ENCODE data around the gene FAM168A.

- no peak for TF ChIP-seq POLR2A (IDR thresholded peaks at IDR 0.05)
- TF ChIP-seq CTCF (IDR thresholded peaks at IDR 0.05), result no peak
- TF ChIP-seq POLR2AphosphoS5 (IDR thresholded peaks at IDR 0.05), result no peak
- TF ChIP-seq EP300 (IDR thresholded peaks at IDR 0.05; ENCODE audit: low read depth), result no peak
These were observed 216.3 kb downstream of the FAM168A start for GRCh38 chr11:73381589-73381988.
